ENCODE results near the gene BSPRY. TPM values are rescaled to one million over a fixed set of nuclear protein-coding genes. Genes with fewer than 3 reads are reported as not detected.

BSPRY gene
- not detected for total RNA-seq
- under 1 TPM; 0.24 to 0.93 TPM for polyA plus RNA-seq

DNA sequence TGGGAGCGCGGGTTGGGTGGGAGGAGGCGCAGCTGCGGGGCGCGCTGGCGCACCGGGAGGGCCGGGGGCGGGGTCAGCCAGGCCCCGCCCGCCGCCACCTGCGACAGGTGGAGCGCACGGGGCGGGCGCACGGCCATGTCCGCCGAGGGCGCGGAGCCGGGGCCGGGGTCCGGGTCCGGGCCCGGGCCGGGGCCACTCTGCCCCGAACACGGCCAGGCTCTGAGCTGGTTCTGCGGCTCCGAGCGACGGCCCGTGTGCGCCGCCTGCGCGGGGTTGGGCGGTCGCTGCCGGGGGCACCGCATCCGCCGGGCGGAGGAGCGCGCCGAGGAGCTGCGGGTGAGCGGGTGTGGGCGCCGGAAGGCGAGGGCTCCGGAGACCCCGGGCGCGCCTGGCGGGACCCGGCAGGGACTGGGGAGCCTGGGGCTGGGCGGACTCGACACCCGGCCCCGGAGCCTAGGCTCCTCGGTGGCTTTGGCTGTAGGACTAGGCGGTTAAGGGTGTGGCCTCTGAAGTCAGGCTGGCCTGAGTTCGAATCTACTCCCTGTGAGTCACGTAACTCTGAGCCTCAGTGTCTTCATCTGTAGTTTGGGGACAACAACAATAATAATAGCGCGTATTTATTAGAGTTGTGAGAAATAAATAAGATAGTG is at the start of gene BSPRY:
BSPRY (plus strand) TSS at position 97 of the 650 bp plus-strand sequence; CDS start at position 136, 39 bp downstream.
- ChIA-PET POLR2A (ENCODE audit: partially characterized antibody) (interaction anchor here (1.2 to 2.6 kb wide), 5 partner anchors 9 to 74 kb away, joined by 3 to 16 read pairs (median 6); partner anchors contain the start of genes C9orf43, CDC26, HDHD3 and POLE3), CTCF (ENCODE audit: partially characterized antibody) (interaction anchor here (1.0 to 3.2 kb wide), 4 partner anchors 9 to 75 kb away, joined by 3 to 16 read pairs (median 6); partner anchors contain the start of genes CDC26 and WDR31)
- Histone ChIP-seq H3K27me3 (ENCODE audit: insufficient read depth, low read length) (peaks cover 8% of the 10 kb centered on the region), H3K36me3 (ENCODE audit: insufficient read depth, low read length) (no peaks in the 10 kb centered on the region), H3K9me3 (ENCODE audit: control insufficient read depth in 1 of 2, low read length in 2 of 2) (no peaks in the 10 kb centered on the region), H3K27ac (ENCODE audit: low read depth, low read length) (no peak within 1 kb of the TSS), H3K4me3 (ENCODE audit: low read length in 2 of 2) (peak within 1 kb of the TSS in 1 of 2 donors; percentile 37), H3K4me1 (ENCODE audit: insufficient read depth, low read length) (peaks cover 17% of the 10 kb centered on the region)
- peaks cover 10 to 24% (median 15%) of the 10 kb centered on the region in 4 donors for H3K4me1 Mint-ChIP-seq
- intact Hi-C loops (cut with micrococcal nuclease) = no loop called here
- no peaks in the 10 kb centered on the region for H3K9me3 Mint-ChIP-seq
- no peaks in the 10 kb centered on the region for H3K36me3 Mint-ChIP-seq
- H3K27me3 Mint-ChIP-seq = peaks cover 19 to 40% of the 10 kb centered on the region in 2 donors
- peak within 1 kb of the TSS; percentile 74 to 88 (median 84) for H3K4me3 Mint-ChIP-seq
- DNase-seq = peak in 3 of 5 donors; percentile 32 to 39 (median 35)
- H3K27ac Mint-ChIP-seq = peak within 1 kb of the TSS in 3 of 7 donors; percentile 20 to 88 (median 24)

DNA sequence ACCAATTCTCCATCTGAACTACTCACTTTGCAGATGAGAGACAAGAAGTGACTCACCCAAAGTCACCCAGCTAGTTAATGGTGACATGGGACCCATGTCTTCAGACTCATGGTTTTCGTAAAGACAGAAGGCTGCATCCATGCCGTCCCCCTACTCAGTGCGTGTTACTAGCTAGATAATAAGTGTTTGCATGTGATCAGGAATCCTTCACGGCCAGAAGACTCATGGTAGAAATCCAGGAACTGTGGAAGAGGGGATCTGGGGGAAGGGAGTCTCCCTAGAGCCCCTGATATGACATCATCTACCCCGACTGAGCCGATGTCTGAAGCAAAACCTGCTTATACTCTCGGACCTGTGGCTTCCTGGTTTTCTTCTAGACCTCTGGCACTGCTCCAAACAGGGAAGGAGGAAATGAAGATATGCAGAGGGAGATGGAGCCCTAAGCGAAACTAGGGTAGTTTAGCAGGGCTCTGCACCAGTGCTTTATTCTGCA is 49.5 kb upstream of the BSPRY start:
- no peak for DNase-seq
- ChIA-PET POLR2A (ENCODE audit: partially characterized antibody) (no interaction called here), CTCF (ENCODE audit: partially characterized antibody) (interaction anchor here (1.4 kb wide), 1 partner anchor 12 kb away, joined by 3 read pairs; no protein-coding TSS in a partner anchor)
- Histone ChIP-seq H3K36me3 (ENCODE audit: insufficient read depth, low read length) (no peaks in the 10 kb centered on the region), H3K4me1 (ENCODE audit: insufficient read depth, low read length) (no peaks in the 10 kb centered on the region), H3K9me3 (ENCODE audit: control insufficient read depth in 1 of 2, low read length in 2 of 2) (no peaks in the 10 kb centered on the region), H3K4me3 (ENCODE audit: low read length in 2 of 2) (no peak overlapping the region), H3K27ac (ENCODE audit: low read depth, low read length) (no peak overlapping the region), H3K27me3 (ENCODE audit: insufficient read depth, low read length) (no peaks in the 10 kb centered on the region)
- Mint-ChIP-seq H3K4me1 (peaks cover 0 to 1% (median 0%) of the 10 kb centered on the region in 4 donors), H3K4me3 (no peak overlapping the region), H3K27me3 (peaks cover 6% of the 10 kb centered on the region in 2 donors), H3K9me3 (peaks cover 0 to 4% (median 0%) of the 10 kb centered on the region in 8 donors), H3K36me3 (no peaks in the 10 kb centered on the region), H3K27ac (no peak overlapping the region)
- intact Hi-C loops (cut with micrococcal nuclease) = no loop called here

DNA sequence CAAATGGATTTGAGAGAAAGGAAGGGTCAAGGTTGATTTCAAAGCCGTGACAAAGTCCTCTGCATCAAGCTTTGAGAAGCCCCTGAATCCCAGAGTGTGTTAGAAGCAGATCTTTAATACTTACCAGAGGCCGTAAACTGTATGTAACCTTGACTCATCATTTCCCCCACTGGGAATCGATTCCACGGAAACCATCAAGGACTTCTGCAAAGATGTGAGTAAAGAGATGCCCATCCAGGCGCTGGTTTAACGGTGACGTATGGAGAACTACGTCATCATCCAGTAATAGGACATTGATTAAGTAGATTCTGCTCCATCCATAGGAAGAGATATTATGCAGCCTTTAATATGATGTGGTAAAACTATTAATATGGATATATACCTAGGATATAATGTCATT is 47.8 kb upstream of the BSPRY start:
- no peaks in the 10 kb centered on the region for H3K4me1 ChIP-seq (ENCODE audit: insufficient read depth, low read length)
- Mint-ChIP-seq H3K27me3 (peaks cover 9 to 10% of the 10 kb centered on the region in 2 donors), H3K36me3 (no peaks in the 10 kb centered on the region), H3K4me1 (peaks cover 0 to 1% (median 0%) of the 10 kb centered on the region in 4 donors), H3K9me3 (peaks cover 0 to 2% (median 0%) of the 10 kb centered on the region in 8 donors), H3K27ac (no peak overlapping the region), H3K4me3 (no peak overlapping the region)
- no peaks in the 10 kb centered on the region for H3K9me3 ChIP-seq (ENCODE audit: control insufficient read depth in 1 of 2, low read length in 2 of 2)
- no peaks in the 10 kb centered on the region for H3K36me3 ChIP-seq (ENCODE audit: insufficient read depth, low read length)
- ChIA-PET POLR2A (ENCODE audit: partially characterized antibody) (no interaction called here), CTCF (ENCODE audit: partially characterized antibody) (no interaction called here)
- intact Hi-C loops (cut with micrococcal nuclease) = no loop called here
- no peaks in the 10 kb centered on the region for H3K27me3 ChIP-seq (ENCODE audit: insufficient read depth, low read length)
- H3K4me3 ChIP-seq (ENCODE audit: low read length in 2 of 2) = no peak overlapping the region
- no peak overlapping the region for H3K27ac ChIP-seq (ENCODE audit: low read depth, low read length)
- no peak for DNase-seq

DNA sequence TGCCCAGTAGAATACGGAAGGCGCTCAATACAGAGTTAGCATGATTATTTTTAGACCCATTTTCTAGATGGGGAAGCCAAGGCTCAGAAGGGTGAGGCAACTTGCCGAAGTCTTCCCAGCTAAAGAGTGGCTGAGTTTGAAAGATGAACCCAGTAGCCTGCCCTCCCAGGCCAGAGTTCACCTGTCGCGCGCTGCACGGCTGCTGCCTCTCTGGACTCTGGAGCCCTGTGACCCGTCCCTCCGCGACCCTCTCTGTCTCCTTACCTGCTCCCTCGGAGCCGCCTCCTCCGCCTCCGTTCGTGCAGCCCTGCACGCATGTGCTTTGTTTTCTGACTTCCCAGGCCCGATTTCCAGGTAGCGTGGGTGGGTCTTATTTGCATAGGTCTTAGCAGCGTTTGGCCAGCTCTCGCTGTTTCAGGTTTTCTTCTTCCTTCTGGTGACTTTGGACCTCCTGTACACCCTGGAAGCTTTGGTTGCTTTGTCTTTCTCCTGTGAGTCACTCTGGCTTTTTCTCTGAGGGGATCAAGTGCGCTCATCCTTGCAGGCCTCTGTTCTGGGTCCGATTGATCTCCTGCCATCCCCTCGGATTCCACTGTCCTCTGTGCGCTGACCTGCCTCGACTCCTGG is 46.4 kb upstream of the BSPRY start, which contains the start of gene RNF183:
RNF183 (minus strand) TSS at position 585 of the 627 bp plus-strand sequence. CDS start 5,192 bp downstream, outside the sequence.
- intact Hi-C loops (cut with micrococcal nuclease) = no loop called here
- Mint-ChIP-seq H3K4me1 (peaks cover 0 to 1% (median 0%) of the 10 kb centered on the region in 4 donors), H3K27me3 (peaks cover 9 to 10% of the 10 kb centered on the region in 2 donors), H3K4me3 (no peak within 1 kb of the TSS), H3K27ac (peak within 1 kb of the TSS in 1 of 7 donors; percentile 23), H3K36me3 (no peaks in the 10 kb centered on the region), H3K9me3 (peaks cover 0 to 2% (median 0%) of the 10 kb centered on the region in 8 donors)
- DNase-seq = no peak
- Histone ChIP-seq H3K27ac (ENCODE audit: low read depth, low read length) (no peak within 1 kb of the TSS), H3K4me1 (ENCODE audit: insufficient read depth, low read length) (no peaks in the 10 kb centered on the region), H3K27me3 (ENCODE audit: insufficient read depth, low read length) (no peaks in the 10 kb centered on the region), H3K4me3 (ENCODE audit: low read length in 2 of 2) (no peak within 1 kb of the TSS), H3K36me3 (ENCODE audit: insufficient read depth, low read length) (no peaks in the 10 kb centered on the region), H3K9me3 (ENCODE audit: control insufficient read depth in 1 of 2, low read length in 2 of 2) (no peaks in the 10 kb centered on the region)
- ChIA-PET CTCF (ENCODE audit: partially characterized antibody) (no interaction called here), POLR2A (ENCODE audit: partially characterized antibody) (no interaction called here)

DNA sequence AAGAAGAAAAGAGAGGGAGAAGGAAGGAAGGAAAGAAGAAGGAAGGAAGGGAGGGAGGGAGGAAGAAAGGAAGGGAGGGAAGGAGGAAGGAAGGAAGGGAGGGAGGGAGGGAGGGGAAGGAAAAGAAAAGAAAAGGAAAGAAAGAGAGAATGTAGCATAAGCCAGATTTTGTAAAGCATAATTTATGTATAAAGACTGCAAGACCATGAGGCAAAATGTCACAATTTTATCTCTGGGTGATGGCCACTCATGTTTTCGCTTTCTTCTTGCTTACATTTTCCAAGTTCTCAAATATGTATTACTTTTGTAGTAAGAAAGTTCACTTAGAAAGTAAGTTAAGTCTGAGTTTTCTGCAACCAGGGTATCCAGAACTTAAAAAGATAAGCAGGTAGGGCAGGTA is 42.8 kb upstream of the BSPRY start:
- no peaks in the 10 kb centered on the region for H3K9me3 Mint-ChIP-seq
- POLR2A ChIA-PET (ENCODE audit: partially characterized antibody) = no interaction called here
- no peak overlapping the region for H3K27ac Mint-ChIP-seq

DNA sequence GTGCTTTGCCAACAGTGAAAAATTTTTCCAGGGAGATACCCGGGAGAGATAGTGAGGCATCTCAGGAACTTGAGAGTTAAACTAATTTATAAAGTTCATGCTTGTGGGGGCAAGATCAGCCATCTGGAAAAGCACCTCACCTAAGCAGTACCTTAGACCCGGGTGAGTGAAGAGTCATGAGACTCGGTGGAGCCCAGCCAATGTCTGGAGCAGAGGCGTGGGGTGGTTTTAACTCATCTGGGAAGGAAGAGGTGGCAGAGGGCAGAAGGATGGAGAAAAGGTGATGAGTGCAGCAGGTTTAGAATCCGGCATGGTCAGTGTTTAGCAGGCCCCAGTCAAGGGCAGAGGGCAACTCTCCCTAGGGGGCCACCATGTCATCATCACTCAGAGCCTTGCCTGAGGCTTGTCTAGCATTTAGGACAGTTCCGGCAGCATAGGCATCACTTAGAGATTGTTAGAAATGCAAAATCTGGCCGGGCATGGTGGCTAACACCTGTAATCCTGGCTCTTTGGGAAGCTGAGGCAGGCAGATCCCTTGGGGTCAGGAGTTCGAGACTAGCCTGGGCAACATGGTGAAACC is 41.9 kb upstream of the BSPRY start:
- ChIA-PET POLR2A (ENCODE audit: partially characterized antibody) (no interaction called here), CTCF (ENCODE audit: partially characterized antibody) (interaction anchor here (1.5 to 3.0 kb wide), 2 partner anchors 282 to 350 kb away, joined by 5 to 13 read pairs; no protein-coding TSS in a partner anchor)
- H3K27ac Mint-ChIP-seq = no peak overlapping the region
- Histone ChIP-seq H3K4me1 (ENCODE audit: insufficient read depth, low read length) (no peaks in the 10 kb centered on the region), H3K27ac (ENCODE audit: low read depth, low read length) (no peak overlapping the region), H3K4me3 (ENCODE audit: low read length in 2 of 2) (no peak overlapping the region), H3K9me3 (ENCODE audit: control insufficient read depth in 1 of 2, low read length in 2 of 2) (no peaks in the 10 kb centered on the region), H3K36me3 (ENCODE audit: insufficient read depth, low read length) (no peaks in the 10 kb centered on the region), H3K27me3 (ENCODE audit: insufficient read depth, low read length) (no peaks in the 10 kb centered on the region)
- intact Hi-C loops (cut with micrococcal nuclease) = no loop called here
- DNase-seq = no peak
- peaks cover 8 to 9% of the 10 kb centered on the region in 2 donors for H3K27me3 Mint-ChIP-seq
- H3K9me3 Mint-ChIP-seq = no peaks in the 10 kb centered on the region
- no peaks in the 10 kb centered on the region for H3K4me1 Mint-ChIP-seq
- no peaks in the 10 kb centered on the region for H3K36me3 Mint-ChIP-seq
- H3K4me3 Mint-ChIP-seq = no peak overlapping the region

More for the DNA sequence above, 42.8 kb upstream of the BSPRY start:
- no peak for DNase-seq
- CTCF ChIA-PET (ENCODE audit: partially characterized antibody) = interaction anchor here (1.4 kb wide), 1 partner anchor 12 kb away, joined by 3 read pairs; no protein-coding TSS in a partner anchor
- Mint-ChIP-seq H3K36me3 (no peaks in the 10 kb centered on the region), H3K4me1 (peaks cover 0 to 1% (median 0%) of the 10 kb centered on the region in 4 donors), H3K27me3 (peaks cover 9 to 10% of the 10 kb centered on the region in 2 donors), H3K4me3 (peak overlapping the region in 1 of 8 donors; percentile 63)
- Histone ChIP-seq H3K4me3 (ENCODE audit: low read length in 2 of 2) (no peak overlapping the region), H3K4me1 (ENCODE audit: insufficient read depth, low read length) (no peaks in the 10 kb centered on the region), H3K9me3 (ENCODE audit: control insufficient read depth in 1 of 2, low read length in 2 of 2) (no peaks in the 10 kb centered on the region), H3K27me3 (ENCODE audit: insufficient read depth, low read length) (no peaks in the 10 kb centered on the region), H3K36me3 (ENCODE audit: insufficient read depth, low read length) (no peaks in the 10 kb centered on the region), H3K27ac (ENCODE audit: low read depth, low read length) (no peak overlapping the region)
- intact Hi-C loops (cut with micrococcal nuclease) = no loop called here
